Activated CD8-positive, alpha-beta memory T cell treated with anti-CD3 and anti-CD28 coated beads, Interleukin-2, amount 50 U/mL, for 24 hours (primary cell): ENCODE measurements around the gene FN3KRP.
"Not testable (repeated sequence)": the region's sequence is repeated elsewhere in the genome, so short reads cannot be mapped to it uniquely, and the experiment has no call there.

Experiments
- DNase-seq: peaks from one replicate; pipeline ENCODE4 v3.0.0-alpha.2; 2020; ENCODE audit errors: extremely low read depth

The FN3KRP gene

DNA sequence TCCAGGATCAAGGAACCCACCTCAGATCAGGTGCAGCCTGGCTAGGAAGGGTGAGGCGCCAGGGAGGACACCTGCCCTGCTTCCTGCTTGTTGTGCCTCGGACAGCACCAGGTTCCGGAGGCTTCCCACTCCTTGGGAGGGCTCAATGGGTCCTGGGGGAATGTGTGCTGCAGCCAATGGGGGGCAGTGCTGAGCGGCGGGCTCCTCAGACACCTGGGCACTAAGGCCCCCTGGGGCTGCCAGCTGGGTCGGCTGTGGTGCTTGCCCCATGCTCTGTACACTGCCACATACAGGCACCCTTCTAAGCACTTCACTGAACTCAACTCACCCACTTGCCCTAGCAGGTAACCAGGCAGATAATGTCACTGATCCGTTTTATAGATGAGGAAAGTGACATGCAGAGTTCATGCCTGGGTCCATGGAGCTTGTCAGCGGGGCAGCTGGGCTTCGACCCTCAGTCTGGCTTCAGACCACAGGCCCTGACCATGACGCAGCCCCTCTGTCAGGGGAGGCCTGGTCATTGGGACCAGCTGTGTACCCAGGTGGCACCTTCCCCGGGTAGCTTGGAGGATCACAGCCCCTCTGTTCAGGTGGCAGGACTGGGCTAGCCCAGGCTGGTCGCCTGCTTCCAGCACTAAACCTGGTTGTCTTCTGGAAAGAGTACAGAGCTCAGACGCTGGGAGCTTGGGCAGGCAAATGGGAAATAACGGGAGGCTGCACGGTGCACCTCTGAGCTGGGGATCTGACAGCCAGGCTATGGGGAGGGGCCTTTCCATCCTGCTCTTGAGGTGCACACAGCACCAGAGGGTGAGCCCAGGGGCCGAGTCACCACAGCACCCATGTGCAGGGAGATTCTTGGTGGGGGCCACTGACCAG lies 27.1 kb downstream of the FN3KRP start:
- DNase-seq = no peak

DNA sequence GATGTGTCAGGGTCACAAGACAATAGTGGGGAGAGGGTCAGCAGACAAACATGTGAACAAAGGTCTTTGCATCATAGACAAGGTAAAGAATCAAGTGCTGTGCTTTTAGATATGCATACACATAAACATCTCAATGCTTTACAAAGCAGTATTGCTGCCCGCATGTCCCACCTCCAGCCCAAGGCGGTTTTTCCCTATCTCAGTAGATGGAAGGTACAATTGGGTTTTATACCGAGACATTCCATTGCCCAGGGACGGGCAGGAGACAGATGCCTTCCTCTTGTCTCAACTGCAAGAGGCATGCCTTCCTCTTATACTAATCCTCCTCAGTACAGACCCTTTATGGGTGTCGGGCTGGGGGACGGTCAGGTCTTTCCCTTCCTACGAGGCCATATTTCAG lies 28.2 kb downstream of the FN3KRP start:
- not testable (repeated sequence) for DNase-seq

DNA sequence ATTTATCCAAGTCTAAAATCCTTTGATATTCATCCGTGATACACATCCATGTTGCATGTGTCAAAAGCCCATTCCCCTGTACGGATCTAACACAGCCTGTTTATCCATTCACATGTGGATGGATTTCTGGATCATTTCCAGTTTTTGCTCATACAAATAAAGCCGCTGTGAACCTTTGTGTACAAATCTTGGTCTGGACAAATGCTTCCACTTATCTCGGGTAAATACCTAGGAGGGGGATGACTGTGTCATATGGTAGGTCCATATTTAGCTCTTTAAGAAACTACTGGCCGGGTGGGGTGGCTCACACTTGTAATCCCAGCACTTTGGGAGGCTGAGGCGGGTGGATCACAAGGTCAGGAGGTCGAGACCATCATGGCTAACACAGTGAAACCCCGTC lies 29.0 kb downstream of the FN3KRP start:
- no peak for DNase-seq

DNA sequence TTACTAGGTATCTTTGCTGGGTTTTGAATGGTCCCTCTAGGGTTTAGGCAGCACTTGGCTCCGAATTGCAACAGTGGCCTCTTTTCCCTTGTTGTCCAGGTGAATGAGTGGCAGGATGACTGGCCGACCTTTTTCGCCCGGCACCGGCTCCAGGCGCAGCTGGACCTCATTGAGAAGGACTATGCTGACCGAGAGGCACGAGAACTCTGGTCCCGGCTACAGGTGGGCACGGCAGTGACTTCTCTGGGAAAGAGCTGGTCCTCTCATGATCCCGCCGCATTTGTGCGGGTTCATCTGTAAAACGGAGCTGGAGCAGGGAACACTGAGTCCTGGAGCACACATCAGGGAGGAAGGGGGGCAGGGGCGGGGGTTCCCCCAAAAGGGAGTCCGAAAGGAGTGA lies 32.2 kb downstream of the FN3KRP start:
- no peak for DNase-seq

DNA sequence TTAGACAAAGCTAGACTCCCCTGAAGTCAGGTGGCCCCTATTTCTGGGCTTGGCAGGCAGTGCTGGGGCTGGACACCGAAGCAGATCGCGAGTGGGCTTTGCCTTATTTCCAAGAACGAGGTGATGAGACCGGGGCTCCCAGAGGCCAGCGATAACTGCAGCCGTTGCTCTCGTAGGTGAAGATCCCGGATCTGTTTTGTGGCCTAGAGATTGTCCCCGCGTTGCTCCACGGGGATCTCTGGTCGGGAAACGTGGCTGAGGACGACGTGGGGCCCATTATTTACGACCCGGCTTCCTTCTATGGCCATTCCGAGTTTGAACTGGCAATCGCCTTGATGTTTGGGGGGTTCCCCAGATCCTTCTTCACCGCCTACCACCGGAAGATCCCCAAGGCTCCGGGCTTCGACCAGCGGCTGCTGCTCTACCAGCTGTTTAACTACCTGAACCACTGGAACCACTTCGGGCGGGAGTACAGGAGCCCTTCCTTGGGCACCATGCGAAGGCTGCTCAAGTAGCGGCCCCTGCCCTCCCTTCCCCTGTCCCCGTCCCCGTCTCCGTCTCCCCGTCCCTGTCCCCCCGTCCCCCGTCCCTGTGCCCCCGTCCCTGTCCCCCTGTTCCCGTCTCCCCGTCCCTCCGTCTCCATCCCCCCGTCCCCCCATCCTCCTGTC lies 33.9 kb downstream of the FN3KRP start:
- DNase-seq = no peak

DNA sequence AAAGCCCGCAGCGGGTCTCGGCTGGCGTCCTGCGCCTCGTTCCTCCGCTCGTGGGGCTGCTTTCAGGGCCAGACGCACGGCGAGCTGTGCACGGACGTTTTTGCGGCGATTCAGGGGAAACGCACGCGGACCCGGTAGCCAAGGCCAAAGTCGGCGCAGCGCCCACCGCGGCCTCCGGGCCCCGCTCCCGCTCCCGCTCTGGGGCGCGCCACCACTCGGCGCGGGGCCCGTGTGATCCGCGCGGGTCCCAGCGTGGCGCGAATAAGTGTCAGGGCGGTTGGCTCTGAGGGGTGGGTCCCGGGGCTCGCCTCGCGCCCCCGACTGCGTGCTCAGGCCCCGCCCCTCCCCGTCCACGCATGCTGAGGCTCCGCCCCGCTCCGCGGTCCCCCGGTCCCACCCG lies 34.7 kb downstream of the FN3KRP start:
- DNase-seq = no peak

DNA sequence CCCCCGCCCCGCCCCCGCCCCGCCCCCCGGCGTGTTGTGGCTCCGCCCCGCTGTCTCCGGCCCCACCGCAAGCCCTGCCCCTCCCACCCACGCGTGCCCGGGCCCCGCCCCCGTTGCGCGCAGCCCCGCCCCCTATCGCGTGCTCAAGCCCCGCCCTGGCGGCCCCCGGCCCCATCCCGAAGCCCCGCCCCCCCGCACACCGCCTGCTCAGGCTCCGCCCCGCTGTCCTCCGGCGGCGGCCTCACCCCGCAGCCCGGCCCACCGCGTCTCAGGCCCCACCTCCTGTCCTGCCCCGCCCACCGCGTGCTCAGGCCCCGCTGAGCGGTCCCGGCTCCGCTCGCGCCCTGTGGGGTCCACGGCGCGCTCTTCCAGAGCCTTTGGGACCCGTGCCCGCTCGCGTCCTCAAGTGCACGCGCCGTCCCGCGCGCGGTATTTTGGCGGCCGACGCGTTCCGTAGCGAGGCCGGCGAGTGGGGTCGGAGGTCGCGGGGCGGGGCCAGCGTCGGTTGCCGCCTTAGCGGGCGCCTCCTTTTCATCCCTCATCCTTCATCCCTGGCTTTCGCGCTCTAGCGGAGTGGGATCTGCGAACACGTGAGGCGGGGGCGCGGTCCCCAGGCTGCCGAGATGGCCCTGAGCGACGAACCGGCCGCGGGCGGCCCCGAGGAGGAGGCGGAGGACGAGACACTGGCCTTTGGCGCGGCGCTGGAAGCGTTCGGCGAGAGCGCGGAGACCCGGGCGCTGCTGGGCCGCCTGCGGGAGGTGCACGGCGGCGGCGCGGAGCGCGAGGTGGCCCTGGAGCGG lies 35.3 kb downstream of the FN3KRP start, which contains the start of gene TBCD:
Gene TBCD (plus strand): TSS at position 495 of the 800 bp plus-strand sequence. CDS start 129 bp downstream, at position 624.
- peak; percentile 54 for DNase-seq

DNA sequence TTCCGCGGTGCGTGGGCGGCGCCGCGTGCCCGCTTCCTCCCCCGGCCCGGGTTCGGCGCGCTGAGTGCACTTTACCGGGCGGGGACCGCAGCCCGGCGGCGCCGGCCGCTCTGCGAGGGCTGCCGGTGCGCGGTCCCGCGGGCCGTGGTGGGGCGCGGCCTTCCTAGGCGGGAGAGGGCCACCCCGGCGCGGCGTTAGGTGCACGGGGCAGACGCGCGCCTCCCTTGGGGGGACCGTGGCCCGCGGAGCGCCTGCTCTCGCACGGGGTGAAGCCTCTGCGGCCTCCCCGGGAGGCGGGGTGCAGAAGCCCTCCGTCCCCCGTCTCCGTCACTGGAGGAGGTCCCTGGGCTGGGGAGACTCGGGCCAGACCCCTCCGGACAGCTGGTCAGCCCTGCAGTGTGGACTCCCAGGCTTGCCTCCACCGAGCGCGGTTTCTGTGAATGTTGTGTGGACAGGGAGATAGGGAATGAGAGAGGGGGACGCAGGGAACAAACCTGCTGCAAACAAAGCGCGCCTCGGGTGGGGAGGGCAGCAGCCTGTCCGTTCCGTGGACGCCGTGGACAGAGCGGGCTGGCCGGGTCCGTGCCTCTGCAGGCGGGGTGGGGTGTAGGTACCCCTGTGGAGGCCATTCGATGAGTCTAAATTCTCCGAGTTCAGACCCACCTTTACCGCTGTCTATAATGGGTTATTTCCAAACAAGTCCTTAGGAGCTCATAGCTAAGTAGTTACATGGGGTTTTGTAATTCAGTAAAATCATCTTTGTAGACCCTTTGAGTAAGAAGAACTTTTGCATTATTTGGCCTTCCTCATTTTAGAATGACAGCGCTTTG lies 36.1 kb downstream of the FN3KRP start:
- DNase-seq = no peak

DNA sequence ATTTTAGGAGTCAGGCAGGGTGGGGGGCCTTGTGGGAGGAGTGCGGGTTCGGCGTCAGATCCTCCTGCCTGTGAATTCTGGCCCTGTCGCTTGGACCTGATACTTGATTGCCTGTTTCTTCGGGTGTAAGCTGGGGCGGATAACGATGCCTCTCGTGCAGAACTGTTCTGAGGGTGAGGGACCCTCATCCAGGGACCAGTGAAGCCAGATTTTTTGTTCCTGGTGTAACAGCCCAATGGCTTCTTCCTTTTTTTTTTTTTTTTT lies 36.6 kb downstream of the FN3KRP start:
- no peak for DNase-seq

DNA sequence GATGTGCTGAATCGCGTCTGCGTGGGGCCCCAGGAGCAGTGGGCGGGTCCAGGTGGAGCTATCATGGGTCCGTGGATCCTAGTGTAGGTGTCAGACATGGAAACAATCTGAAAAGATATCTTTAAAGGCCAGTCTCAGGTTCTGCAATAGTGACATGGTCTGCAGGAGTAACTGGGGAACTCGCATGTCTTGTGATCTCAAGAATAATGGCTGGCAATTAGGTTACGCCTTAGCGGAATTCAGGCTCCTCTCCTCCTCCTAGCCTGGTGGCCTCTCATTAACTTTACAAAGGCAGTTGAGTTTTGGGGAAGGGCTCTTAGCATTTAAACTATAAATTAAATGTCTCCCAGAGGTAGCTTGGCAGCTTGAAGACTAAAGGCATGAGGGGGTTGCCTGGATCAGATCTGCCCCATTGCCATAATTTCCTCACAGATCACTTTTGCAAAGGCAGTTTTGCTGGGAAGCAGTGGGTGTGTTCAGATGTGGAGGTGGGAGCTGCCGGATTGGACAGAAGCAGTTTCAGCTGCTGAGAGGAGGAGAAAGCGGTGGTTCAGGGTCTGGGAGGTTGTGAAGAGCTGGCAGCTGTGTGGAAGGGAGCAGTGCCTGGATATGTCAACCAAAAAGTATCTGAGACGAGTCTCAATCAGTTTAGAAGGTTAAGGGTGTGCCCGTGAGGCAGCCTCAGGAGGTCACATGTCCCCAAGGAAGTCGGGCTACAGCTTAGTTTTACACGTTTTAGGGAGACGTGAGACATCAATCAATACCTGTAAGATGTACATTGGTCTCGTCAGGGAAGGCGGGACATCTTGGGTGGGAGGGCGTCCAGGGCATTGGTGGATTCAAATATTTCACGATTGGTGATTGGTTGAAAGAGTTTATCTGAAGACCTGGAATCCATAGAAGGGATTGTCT lies 38.0 kb downstream of the FN3KRP start:
- DNase-seq = no peak

DNA sequence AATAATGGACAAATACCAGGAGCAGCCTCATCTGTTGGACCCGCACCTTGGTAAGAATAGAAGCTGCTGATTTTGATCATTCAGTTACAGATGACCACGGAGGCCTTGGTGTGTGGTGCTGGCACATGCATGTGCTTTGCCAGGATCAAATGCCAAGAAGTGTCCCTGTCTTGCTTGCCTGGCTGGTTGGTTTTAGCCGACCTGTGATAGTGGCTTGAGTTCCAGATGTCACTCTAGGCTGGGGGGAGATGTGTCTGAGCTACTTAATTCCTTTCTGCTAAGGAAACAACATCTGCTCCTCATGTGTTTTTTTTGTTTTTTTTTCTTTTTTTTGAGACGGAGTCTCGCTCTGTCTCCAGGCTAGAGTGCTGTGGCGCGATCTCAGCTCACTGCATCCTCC lies 39.7 kb downstream of the FN3KRP start:
- no peak for DNase-seq

DNA sequence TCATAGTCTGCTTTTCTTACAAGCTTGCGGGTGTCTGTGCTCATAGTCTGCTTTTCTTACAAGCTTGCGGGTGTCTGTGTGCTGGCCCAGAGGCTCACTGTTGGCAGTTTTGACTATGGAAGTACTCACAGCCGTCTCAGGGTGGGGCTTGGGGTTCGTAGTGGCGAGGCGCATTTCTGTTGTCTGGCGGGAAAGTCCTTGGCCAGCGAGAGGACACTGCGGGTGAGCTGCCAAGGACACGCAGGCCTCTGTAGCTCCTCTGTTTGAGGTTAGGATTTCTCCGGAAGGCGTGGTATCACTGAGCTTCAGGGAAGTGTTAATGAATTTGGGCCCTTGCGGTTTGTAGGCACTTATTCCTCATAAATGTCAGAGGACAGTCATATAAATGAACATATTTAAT lies 48.9 kb downstream of the FN3KRP start:
- DNase-seq = no peak

DNA sequence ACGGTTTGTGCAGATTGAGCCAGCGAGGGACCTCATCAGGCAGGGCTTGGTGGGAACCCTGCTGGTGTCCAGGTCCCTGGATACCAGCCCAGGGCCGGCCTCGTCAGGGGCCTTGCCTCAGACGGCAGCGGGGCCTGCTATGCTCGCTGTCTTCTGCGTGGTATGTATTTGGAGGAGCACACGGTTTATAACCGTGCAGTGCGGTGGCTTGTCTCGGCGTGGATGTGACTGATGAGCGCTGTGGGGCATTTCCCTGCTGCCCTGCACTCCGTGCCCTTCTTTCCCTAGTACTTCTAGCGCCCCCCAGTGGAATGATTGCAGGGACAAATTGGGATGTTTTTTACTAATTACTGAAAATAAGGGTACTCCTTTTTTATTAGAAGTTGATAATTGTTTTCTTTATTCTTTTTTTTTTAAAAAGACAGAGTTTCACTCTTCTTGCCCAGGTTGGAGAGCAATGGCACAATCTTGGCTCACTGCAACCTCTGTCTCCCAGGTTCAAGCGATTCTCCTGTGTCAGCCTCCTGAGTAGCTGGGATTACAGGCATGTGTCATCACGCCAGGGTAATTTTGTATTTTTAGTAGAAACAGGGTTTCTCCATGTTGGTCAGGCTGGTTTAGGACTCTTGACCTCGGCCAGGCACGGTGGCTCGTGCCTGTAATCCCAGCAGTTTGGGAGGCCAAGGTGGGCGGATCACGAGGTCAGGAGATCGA lies 50.7 kb downstream of the FN3KRP start:
- DNase-seq = no peak

DNA sequence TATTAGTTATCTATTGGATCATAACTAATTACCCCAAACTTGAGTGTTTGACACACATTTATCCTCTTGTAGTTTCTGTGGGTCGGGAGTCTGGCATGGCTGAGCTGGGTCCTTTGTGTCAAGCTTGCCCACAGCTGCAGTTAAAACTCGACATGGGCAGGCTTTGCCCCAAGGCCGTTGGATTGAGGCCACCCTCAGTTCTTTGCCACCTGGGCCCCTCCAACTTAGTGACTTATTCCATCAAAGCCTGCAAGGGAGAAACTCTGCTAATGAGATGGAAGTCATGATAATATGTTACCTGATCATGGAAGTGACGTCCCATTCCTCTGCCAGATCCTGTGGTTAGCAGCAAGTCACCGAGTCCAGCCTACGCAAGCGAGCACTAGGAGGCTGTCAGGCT lies 52.5 kb downstream of the FN3KRP start:
- no peak for DNase-seq

DNA sequence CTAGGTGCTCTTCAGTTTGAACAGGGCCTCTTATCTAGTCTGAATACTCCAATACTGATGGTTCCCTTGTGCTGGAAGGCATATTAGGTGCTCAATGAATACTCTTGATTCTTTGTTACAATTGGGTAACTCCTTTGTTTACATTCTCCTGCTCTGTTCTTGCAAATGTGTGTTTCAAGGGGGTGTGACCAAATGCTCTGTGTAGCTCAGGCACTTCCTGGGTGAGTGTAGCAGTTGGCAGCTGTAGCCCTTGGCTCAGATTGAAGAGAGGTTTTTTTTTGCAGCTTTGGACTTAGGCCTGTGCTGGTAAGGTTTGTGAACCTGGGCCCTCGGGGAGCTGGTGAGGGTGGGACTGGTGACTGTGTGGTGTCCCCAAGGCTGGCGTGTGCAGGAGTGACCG lies 55.5 kb downstream of the FN3KRP start:
- no peak for DNase-seq

DNA sequence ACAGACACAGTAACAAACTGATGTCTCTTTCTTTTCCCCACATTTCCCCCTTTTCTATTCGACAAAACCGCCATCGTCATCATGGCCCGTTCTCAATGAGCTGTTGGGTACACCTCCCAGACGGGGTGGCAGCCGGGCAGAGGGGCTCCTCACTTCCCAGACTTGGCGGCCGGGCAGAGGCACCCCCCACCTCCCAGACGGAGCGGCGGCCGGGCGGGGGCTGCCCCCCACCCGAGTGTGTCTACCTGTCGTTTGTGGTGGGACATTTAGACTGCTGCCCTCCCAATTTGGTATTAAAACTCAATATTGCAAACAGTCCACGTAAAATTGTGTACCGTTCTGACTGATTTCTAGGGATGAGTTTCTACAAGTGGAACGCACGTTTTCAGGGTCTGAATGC lies 58.0 kb downstream of the FN3KRP start:
- DNase-seq = not testable (repeated sequence)

DNA sequence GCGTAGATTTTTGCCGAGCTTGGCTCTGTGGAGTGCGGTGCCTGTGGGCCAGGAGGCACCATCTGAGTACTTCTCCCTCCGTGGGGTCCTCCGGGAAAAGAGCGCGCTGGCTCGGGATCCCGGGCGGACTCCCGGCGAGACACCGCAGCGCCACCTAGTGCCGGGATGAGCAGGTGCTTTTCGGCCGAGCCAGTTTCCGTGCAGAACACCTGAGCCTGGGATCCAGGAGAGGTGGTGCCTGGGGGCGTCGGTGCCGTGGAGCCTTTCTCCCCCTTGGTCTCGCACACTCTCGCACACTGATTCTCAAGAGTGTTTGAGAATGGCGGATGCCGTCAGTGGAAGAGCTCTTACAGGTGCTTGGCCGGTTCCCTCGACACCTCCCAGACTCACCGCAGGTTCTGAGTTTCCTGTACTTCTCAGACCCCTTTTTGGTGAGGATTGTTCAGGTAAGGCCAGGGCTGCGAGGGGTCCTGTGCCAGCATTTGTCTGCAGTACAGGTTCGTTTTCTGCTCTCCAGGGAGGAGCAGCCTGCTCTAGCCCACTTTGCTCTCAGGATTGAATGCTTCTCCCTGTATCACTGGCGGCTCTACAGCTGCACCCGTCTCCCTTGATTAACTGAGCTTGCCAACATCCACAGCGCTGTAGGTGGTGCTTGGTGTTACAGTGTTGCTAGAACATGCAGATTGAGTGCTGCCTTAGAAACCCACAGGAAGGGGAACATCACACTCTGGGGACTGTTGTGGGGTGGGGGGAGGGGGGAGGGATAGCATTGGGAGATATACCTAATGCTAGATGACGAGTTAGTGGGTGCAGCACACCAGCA lies 58.7 kb downstream of the FN3KRP start:
- no peak for DNase-seq

DNA sequence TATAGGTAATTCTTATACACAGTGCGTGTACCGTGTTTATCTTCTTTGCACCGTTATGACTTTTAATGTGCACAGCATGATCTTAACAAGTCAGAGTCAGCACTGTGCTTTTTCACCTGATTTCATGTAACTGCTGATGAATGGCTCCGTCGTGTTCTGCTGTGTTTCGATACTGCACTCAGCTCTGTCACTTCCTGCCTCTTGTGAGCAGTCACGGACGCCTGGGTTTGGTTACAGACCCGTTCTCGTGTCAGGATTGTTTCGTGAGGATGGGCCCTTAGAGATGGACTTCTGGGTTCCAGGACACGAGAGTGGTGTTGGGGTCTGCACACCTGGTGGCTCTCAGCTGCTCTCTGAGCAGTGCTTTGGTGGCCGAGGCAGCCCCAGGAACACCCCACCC lies 59.9 kb downstream of the FN3KRP start:
- no peak for DNase-seq
